Kidney (tissue), 22 donors: ENCODE results near the gene FOXQ1. TPM values are rescaled to one million over a fixed set of nuclear protein-coding genes. Genes with fewer than 3 reads are reported as not detected.
A peak's percentile ranks its signal among the peaks of the same experiment; 100 is the strongest.

Source experiments
- DNase-seq, 5 donors: peaks; one replicate each; pipeline ENCODE4 v3.0.0-alpha.2; 2013 to 2020
- FAIRE-seq: peaks from 2 replicates; lab custom pipeline; 2012; peaks lifted over from hg19 to GRCh38; lab: Jason Lieb, UNC
- H3K27ac ChIP-seq, 2 donors: one replicate each; pipeline ENCODE4 v1.7.0; 2013; ENCODE audit warnings: low read depth in 2 of 2, low read length in 2 of 2, inconsistent platforms in 1 of 2
- H3K27me3 ChIP-seq: one replicate; pipeline ENCODE4 v1.7.1; 2013; ENCODE audit warnings: low read length, inconsistent platforms; ENCODE audit not compliant: control insufficient read depth, insufficient read depth
- H3K36me3 ChIP-seq, 3 donors: one replicate each; pipeline versions ENCODE4 v1.7.0 to v1.7.1; 2013; ENCODE audit warnings: low read length in 3 of 3, control low read depth in 1 of 3, inconsistent platforms in 1 of 3; ENCODE audit not compliant: insufficient read depth in 3 of 3, control insufficient read depth in 2 of 3
- H3K4me1 ChIP-seq, 3 donors: one replicate each; pipeline versions ENCODE4 v1.7.0 to v1.7.1; 2013; ENCODE audit warnings: low read length in 3 of 3, inconsistent platforms in 1 of 3, low read depth in 1 of 3; ENCODE audit not compliant: control insufficient read depth in 2 of 3, insufficient read depth in 2 of 3
- H3K4me3 ChIP-seq, 3 donors: one replicate each; pipeline versions ENCODE4 v1.7.0 to v1.8.1; 2013; ENCODE audit warnings: low read length in 3 of 3, control low read depth in 1 of 3, inconsistent platforms in 1 of 3
- H3K9ac ChIP-seq, 3 donors: one replicate each; pipeline versions ENCODE4 v1.7.0 to v1.7.1; 2013; ENCODE audit warnings: low read length in 3 of 3, control low read depth in 1 of 3, inconsistent platforms in 1 of 3
- H3K9me3 ChIP-seq, 3 donors: one replicate each; pipeline versions ENCODE4 v1.7.0 to v1.7.1; 2013; ENCODE audit warnings: low read length in 3 of 3, control low read depth in 1 of 3, inconsistent platforms in 1 of 3; ENCODE audit not compliant: control insufficient read depth in 2 of 3, insufficient read depth in 1 of 3
- intact Hi-C: fragments of 100-400 bp; cut with DNase I; formaldehyde crosslinking; loops from one replicate; pipeline ENCODE4 v1.11.1; 2022
- long read RNA-seq, 10 donors: library from polyadenylated mRNA in 1 of 10; unstranded in 1 of 10; transcript quantifications; one replicate each; pipeline ENCODE4 v2.0.0 and lab custom pipeline, GENCODE V29; 2021 to 2026
- polyA plus RNA-seq: library from polyadenylated mRNA; stranded (reverse); fragments of 350-450 nt; fragmentation: Illumina TruSeq; extraction: RNeasy Lipid Tissue Mini Kit (QIAGEN cat#74804); gene quantifications from one replicate; pipeline ENCODE4 v1.2.3, GENCODE V29; 2014; ENCODE audit warnings: low read depth, low replicate concordance; ENCODE audit not compliant: insufficient read depth
- total RNA-seq: library from RNA; stranded (reverse); fragmentation: NEBNext Ultra II Directional; extraction: Animal tissue kit (Norgen Biotek cat#: 25700); gene quantifications from one replicate; pipeline ENCODE4 v1.2.1, GENCODE V29; 2021
- TF ChIP-seq, protein P1 (sequence below): IDR thresholded peaks from 3 replicates; pipeline ENCODE4 v1.5.1; 2012; ENCODE audit warnings: mild to moderate bottlenecking, moderate library complexity, borderline replicate concordance; ENCODE audit not compliant: insufficient read depth; ENCODE audit errors: extremely low read depth
- donor health status: control.
- donor health status: control.
- donor health status: control.
- donor health status: control.
- donor health status: control.
- donor health status: DM: yes; HTN: yes; CAD: no.
- donor health status: Normal renal cell carcinoma (clear cell type).

Gene FOXQ1, protein sequence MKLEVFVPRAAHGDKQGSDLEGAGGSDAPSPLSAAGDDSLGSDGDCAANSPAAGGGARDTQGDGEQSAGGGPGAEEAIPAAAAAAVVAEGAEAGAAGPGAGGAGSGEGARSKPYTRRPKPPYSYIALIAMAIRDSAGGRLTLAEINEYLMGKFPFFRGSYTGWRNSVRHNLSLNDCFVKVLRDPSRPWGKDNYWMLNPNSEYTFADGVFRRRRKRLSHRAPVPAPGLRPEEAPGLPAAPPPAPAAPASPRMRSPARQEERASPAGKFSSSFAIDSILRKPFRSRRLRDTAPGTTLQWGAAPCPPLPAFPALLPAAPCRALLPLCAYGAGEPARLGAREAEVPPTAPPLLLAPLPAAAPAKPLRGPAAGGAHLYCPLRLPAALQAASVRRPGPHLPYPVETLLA
- 33.6 TPM for total RNA-seq
- 6.0 TPM for polyA plus RNA-seq
- long read RNA-seq, donor 1, transcript FOXQ1-201 (1 exons, 2,309 nt), result major isoform, 12 of 12 reads
- long read RNA-seq, donor 1, partial matches to known transcripts, result 0 of 12 reads
- long read RNA-seq, donor 1, other reads (novel, unspliced or antisense), result 0 of 12 reads
- long read RNA-seq, donor 2, transcript FOXQ1-201 (1 exons, 2,309 nt), result major isoform, 9 of 9 reads
- long read RNA-seq, donor 2, partial matches to known transcripts, result 0 of 9 reads
- long read RNA-seq, donor 2, other reads (novel, unspliced or antisense), result 0 of 9 reads
- long read RNA-seq, donor 3, transcript FOXQ1-201 (1 exons, 2,309 nt), result major isoform, 19 of 19 reads
- long read RNA-seq, donor 3, partial matches to known transcripts, result 0 of 19 reads
- long read RNA-seq, donor 3, other reads (novel, unspliced or antisense), result 0 of 19 reads
- long read RNA-seq, donor 4, transcript FOXQ1-201 (1 exons, 2,309 nt), result major isoform, 24 of 24 reads
- long read RNA-seq, donor 4, partial matches to known transcripts, result 0 of 24 reads
- long read RNA-seq, donor 4, other reads (novel, unspliced or antisense), result 0 of 24 reads
- long read RNA-seq, donor 5, partial matches to known transcripts, result 0 of 2 reads
- long read RNA-seq, donor 5, other reads (novel, unspliced or antisense), result 0 of 2 reads
- long read RNA-seq, donor 6, transcript FOXQ1-201 (1 exons, 2,309 nt), result major isoform, 7 of 7 reads
- long read RNA-seq, donor 6, partial matches to known transcripts, result 0 of 7 reads
- long read RNA-seq, donor 6, other reads (novel, unspliced or antisense), result 0 of 7 reads
- long read RNA-seq, donor 7, transcript FOXQ1-201 (1 exons, 2,309 nt), result major isoform, 87 of 87 reads
- long read RNA-seq, donor 7, partial matches to known transcripts, result 0 of 87 reads
- long read RNA-seq, donor 7, other reads (novel, unspliced or antisense), result 0 of 87 reads
- long read RNA-seq, donor 8, transcript FOXQ1-201 (1 exons, 2,309 nt), result major isoform, 13 of 13 reads
- long read RNA-seq, donor 8, partial matches to known transcripts, result 0 of 13 reads
- long read RNA-seq, donor 8, other reads (novel, unspliced or antisense), result 0 of 13 reads
- long read RNA-seq, donor 9, transcript FOXQ1-201 (1 exons, 2,309 nt), result major isoform, 5 of 5 reads
- long read RNA-seq, donor 9, partial matches to known transcripts, result 0 of 5 reads
- long read RNA-seq, donor 9, other reads (novel, unspliced or antisense), result 0 of 5 reads
- long read RNA-seq, donor 10, transcript FOXQ1-201 (1 exons, 2,309 nt), result major isoform, 12 of 12 reads
- long read RNA-seq, donor 10, partial matches to known transcripts, result 0 of 12 reads
- long read RNA-seq, donor 10, other reads (novel, unspliced or antisense), result 0 of 12 reads

DNA sequence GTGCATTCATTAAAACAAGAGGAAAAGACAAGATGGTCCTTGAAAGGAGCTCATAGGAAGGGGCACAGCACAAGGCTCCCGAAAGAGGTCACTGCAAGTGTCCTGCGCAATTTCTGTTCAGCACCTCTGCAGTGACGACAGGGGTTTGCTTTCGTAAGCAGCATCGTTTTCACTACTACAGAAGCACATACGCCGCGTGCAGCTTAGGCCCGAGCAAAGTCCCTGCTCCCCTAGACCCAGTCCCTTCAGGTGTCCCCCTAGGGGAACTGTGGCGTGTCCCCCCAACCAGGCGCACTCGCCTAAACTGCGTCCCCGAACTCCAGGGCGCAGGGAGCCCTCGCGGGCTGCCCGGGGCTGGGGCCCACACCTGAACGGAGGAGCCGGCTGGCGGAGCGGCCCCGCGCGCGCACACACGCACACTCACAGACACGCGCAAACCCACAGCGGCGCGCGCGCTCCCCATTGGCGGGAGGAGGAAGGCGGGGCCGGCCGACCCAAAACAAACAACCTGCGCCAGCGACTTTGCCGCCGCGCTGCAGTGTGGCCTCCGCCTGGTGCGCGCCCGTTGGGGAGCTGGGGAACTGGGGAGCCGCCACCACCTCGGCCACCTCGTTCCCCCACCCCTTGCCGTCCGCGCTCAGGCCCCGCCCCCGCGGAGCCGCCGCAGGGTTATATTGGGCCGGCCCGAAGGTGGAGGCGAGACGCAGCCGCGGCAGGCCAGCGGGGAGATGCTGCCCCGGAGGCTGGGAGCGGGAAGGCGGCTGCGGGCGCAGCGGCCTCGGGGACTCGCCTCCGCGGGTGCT is at the start of gene FOXQ1:
FOXQ1 (plus strand) TSS at position 699 of the 803 bp plus-strand sequence. CDS start 607 bp downstream, outside the sequence.
- FAIRE-seq, result no peak

DNA sequence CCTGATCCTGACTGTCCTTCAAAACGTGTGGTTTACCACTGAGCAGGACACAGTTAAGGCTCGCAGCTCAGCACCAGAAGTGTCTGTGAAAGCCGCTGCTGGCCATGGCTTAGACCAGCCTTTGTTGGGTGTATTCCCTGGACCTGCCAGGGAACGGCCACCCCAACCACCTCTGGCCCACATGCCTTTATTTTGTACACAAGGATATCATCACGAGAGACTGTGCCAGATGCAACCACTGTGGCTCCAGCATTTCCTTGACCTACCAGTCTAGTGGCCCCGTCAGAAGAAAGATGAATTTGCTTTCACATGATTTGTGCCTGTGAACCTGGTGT is 49.2 kb upstream of the FOXQ1 start:
- H3K27me3 ChIP-seq, result no peaks in the 10 kb centered on the region

More for the DNA sequence above, at the start of gene FOXQ1:
- H3K4me1 ChIP-seq, result peaks cover 0 to 10% (median 0%) of the 10 kb centered on the region in 3 donors
- peak; percentile 71 to 94 (median 77) for DNase-seq
- peak within 1 kb of the TSS; percentile 66 to 76 for H3K27ac ChIP-seq
- peak within 1 kb of the TSS in 1 of 3 donors; percentile 55 for H3K9ac ChIP-seq
- H3K27me3 ChIP-seq, result peaks cover 38% of the 10 kb centered on the region
- peak within 1 kb of the TSS; percentile 33 to 80 (median 63) for H3K4me3 ChIP-seq
- no peaks in the 10 kb centered on the region for H3K36me3 ChIP-seq
- TF ChIP-seq, protein P1, sequence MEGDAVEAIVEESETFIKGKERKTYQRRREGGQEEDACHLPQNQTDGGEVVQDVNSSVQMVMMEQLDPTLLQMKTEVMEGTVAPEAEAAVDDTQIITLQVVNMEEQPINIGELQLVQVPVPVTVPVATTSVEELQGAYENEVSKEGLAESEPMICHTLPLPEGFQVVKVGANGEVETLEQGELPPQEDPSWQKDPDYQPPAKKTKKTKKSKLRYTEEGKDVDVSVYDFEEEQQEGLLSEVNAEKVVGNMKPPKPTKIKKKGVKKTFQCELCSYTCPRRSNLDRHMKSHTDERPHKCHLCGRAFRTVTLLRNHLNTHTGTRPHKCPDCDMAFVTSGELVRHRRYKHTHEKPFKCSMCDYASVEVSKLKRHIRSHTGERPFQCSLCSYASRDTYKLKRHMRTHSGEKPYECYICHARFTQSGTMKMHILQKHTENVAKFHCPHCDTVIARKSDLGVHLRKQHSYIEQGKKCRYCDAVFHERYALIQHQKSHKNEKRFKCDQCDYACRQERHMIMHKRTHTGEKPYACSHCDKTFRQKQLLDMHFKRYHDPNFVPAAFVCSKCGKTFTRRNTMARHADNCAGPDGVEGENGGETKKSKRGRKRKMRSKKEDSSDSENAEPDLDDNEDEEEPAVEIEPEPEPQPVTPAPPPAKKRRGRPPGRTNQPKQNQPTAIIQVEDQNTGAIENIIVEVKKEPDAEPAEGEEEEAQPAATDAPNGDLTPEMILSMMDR, result no peak
- H3K9me3 ChIP-seq, result no peaks in the 10 kb centered on the region
- intact Hi-C loops, result no loop called here

More for the DNA sequence above, 49.2 kb upstream of the FOXQ1 start:
- intact Hi-C loops, result no loop called here
- TF ChIP-seq, protein P1, result no peak
- DNase-seq, result no peak
- Histone ChIP-seq H3K9me3 (no peaks in the 10 kb centered on the region), H3K27ac (no peak overlapping the region), H3K4me1 (no peaks in the 10 kb centered on the region), H3K4me3 (no peak overlapping the region), H3K36me3 (no peaks in the 10 kb centered on the region), H3K9ac (no peak overlapping the region)
- no peak for FAIRE-seq
